Measurements from ENCODE around the gene C9orf85. TPM values are rescaled to one million over a fixed set of nuclear protein-coding genes. Genes with fewer than 3 reads are reported as not detected.

C9orf85 gene
- total and polyA plus RNA-seq, 9 donors, result 19.5 to 25.0 (median 20.9) TPM

DNA sequence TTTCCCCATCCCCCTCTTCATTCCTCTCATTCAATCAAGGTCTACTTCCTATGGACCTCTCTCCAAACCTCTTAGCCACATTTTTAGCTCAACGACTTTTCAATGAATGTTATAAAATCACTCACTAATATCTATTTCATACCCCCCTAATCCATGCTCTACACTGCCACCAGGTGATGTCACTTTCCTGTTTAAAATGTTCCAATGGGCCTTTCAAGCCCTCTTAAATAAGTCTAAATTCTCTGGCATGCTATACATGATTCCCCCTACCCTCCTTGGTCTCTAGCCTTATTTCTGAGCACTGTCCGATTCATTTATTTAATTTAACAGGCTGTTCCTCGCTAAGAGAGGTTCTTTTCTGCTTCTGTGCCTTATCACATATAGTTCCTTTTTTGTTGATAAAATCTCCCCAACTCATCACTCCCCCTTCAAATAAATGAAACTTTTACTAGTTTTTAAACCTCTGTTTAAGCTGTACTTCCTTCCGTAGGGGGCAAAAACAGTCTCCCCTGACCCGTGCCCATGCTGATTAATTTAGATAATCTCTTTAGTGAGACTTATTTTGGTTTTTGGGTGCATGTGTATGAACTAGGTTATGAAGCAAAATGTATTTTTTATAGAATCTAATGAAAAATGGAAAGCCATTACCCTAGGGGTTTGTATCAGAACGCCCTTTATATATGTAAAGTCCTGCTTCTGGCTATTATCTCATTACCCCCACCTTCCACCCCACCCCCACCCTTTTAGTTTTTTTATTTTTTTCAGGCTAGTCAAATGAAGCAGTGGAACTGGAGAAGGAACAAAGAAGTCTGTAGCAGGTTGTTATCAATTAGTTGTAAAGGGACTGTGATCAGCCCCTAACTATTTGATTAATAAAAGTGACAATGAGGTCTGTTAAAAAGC lies 9.5 kb upstream of the C9orf85 start:
- Histone ChIP-seq H3K9me3 (replicated peaks; ENCODE audit: control insufficient read depth, low read depth, low read length) (no peaks in the 10 kb centered on the region), H3K36me3 (ENCODE audit: control insufficient read depth, insufficient read depth, low read length) (no peaks in the 10 kb centered on the region), H3K4me3 (ENCODE audit: low read length) (no peak overlapping the region), H3K27me3 (ENCODE audit: control insufficient read depth, insufficient read depth, low read length) (no peaks in the 10 kb centered on the region), H3K27ac (ENCODE audit: low read length) (no peak overlapping the region), H3K4me1 (ENCODE audit: control insufficient read depth, insufficient read depth, low read length) (peaks cover 4% of the 10 kb centered on the region)
- no peak for DNase-seq
- 44% methylated on average over 1 of the region's 6 CpGs for WGBS (ENCODE audit: insufficient coverage)

DNA sequence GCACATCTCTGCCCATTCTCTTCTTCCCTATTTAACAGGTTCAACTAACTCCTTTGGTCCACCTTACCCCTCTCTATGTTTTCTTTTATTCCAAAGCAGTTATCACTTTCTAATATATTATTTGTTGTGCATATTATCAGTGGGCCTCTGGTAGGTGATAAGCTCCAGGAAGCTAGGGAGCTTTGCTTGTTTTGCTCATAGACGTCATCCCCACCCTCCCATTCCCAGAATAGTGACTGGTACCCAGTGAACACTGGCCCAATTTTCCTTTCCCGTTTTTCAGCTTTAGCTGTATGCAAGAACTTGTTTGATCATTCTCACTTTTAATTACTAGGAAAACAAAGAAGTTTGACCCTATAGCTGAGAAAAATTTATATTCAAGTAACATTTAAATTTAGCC lies 7.4 kb upstream of the C9orf85 start:
- no CpG with 5 or more reads among the region's 2 CpGs for WGBS (ENCODE audit: insufficient coverage)
- Histone ChIP-seq H3K27ac (ENCODE audit: low read length) (no peak overlapping the region), H3K27me3 (ENCODE audit: control insufficient read depth, insufficient read depth, low read length) (no peaks in the 10 kb centered on the region), H3K9me3 (replicated peaks; ENCODE audit: control insufficient read depth, low read depth, low read length) (no peaks in the 10 kb centered on the region), H3K4me1 (ENCODE audit: control insufficient read depth, insufficient read depth, low read length) (no peaks in the 10 kb centered on the region), H3K4me3 (ENCODE audit: low read length) (no peak overlapping the region), H3K36me3 (ENCODE audit: control insufficient read depth, insufficient read depth, low read length) (no peaks in the 10 kb centered on the region)
- DNase-seq, result no peak

DNA sequence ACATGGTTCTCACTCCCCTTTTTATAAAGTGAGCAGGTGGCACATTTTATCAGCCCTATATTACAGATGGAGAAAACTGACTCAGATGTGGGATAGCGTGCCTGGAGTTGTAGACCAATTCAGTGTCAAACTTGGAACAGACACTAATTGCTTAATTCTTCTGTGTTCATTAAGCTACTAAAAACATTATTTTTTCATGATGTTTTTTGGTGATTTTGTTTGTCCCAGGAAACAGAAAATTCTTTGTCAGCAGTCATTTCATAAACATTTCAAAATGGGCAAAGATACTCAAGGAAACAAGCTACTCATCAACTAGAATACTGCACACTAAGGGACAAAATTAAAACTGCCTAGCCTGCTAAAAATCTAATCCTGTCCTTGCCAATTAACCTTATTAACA lies 2.6 kb upstream of the C9orf85 start:
- no peaks in the 10 kb centered on the region for H3K36me3 ChIP-seq (ENCODE audit: control insufficient read depth, insufficient read depth, low read length)
- DNase-seq, result peak; percentile 6
- WGBS (ENCODE audit: insufficient coverage), result no CpG with 5 or more reads among the region's 1 CpG
- no peaks in the 10 kb centered on the region for H3K9me3 ChIP-seq (replicated peaks; ENCODE audit: control insufficient read depth, low read depth, low read length)
- H3K27me3 ChIP-seq (ENCODE audit: control insufficient read depth, insufficient read depth, low read length), result no peaks in the 10 kb centered on the region
- peak overlapping the region; percentile 85 for H3K4me3 ChIP-seq (ENCODE audit: low read length)
- H3K27ac ChIP-seq (ENCODE audit: low read length), result peak overlapping the region; percentile 43
- H3K4me1 ChIP-seq (ENCODE audit: control insufficient read depth, insufficient read depth, low read length), result peaks cover 6% of the 10 kb centered on the region

DNA sequence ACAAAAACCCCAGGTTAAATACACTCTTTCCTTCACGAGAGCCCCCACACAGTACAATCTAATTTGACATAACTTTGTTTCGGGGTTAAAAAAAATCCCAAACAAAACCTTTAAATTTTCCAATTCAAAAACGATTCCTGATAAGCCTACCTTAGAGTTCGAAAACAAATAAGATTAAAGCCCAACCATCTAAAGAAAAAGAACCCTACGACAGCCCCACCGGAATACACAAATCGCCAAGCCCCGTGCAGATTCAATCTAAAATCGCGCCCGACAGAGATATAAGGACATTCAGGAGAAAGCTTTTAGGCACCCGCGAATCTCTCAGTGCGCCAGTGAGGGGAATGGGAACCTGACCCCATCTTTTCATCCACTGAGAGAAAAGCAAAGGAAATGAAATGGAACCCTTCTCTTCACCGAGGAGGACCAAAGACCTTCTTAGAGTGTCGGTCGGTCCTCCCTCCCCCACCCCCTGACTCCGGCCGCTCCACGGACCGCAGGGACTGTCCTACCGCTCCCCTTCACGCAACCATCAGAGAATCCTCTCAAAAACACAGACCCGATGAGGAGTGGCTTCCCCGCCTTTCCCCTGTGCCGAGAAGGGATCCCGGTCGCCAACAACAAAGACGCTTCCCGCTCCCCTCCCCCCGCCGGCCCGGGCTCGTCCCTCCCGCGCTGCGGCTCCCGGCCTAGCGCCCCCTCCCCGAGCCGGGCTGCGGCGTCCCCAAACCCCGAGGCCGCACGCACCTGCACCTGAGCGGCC lies 1.4 kb upstream of the C9orf85 start:
- Histone ChIP-seq H3K27ac (ENCODE audit: low read length) (peak overlapping the region; percentile 98), H3K4me3 (ENCODE audit: low read length) (peak overlapping the region; percentile 85), H3K36me3 (ENCODE audit: control insufficient read depth, insufficient read depth, low read length) (no peaks in the 10 kb centered on the region), H3K9me3 (replicated peaks; ENCODE audit: control insufficient read depth, low read depth, low read length) (no peaks in the 10 kb centered on the region), H3K27me3 (ENCODE audit: control insufficient read depth, insufficient read depth, low read length) (no peaks in the 10 kb centered on the region), H3K4me1 (ENCODE audit: control insufficient read depth, insufficient read depth, low read length) (peaks cover 6% of the 10 kb centered on the region)
- peak; percentile 81 for DNase-seq
- WGBS (ENCODE audit: insufficient coverage), result 0% methylated on average over 31 of the region's 47 CpGs

DNA sequence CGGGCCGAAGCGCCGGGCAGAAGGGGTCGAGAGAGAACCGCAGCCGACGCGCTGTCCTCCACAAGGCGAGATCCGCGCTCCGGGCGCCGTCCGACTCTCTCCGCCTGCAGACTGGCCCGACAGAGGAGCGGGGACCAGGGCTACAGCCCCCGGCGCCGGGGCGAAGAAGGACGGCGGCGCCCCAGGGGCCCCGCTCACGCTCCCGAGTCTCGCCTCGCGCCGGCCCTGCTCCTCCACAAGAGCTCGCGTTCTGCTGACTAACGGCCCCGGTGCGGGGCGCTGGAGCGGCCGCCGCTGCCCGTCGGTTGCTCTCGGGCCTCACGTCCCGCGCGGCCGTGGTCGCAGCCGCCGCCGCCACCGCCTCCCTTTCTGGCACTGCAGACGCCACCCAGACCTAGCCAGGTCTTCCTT lies 784 bp upstream of the C9orf85 start:
- H3K9me3 ChIP-seq (replicated peaks; ENCODE audit: control insufficient read depth, low read depth, low read length), result no peaks in the 10 kb centered on the region
- H3K36me3 ChIP-seq (ENCODE audit: control insufficient read depth, insufficient read depth, low read length), result no peaks in the 10 kb centered on the region
- peak overlapping the region; percentile 98 for H3K27ac ChIP-seq (ENCODE audit: low read length)
- no peak for DNase-seq
- H3K4me1 ChIP-seq (ENCODE audit: control insufficient read depth, insufficient read depth, low read length), result peaks cover 6% of the 10 kb centered on the region
- WGBS (ENCODE audit: insufficient coverage), result under 1% methylated on average over 51 of the region's 56 CpGs
- H3K27me3 ChIP-seq (ENCODE audit: control insufficient read depth, insufficient read depth, low read length), result no peaks in the 10 kb centered on the region
- peak overlapping the region; percentile 85 for H3K4me3 ChIP-seq (ENCODE audit: low read length)

DNA sequence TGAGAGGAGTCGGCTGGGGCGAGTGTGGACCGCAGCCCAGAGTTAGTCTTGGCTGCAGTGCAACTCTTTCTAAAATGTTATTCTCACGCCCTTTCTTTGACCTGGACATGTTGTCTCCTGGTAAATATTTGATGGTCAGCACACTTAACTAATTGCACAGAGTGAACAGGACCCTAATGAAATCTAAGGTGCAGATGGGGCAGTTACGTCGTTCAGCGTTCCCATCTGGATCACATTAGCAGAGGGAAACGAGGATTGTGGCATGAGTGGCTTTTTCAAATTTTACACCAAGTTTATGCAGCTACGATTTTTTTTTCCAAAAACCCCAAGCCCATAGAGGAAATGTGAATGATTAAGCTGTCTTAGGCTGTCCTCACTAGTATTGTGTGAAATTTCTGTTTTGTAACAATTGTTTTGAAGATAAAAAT lies 483 bp downstream of the C9orf85 start:
- H3K4me1 ChIP-seq (ENCODE audit: control insufficient read depth, insufficient read depth, low read length), result peaks cover 6% of the 10 kb centered on the region
- peak; percentile 84 for DNase-seq
- peak overlapping the region; percentile 80 for H3K4me3 ChIP-seq (ENCODE audit: low read length)
- H3K27ac ChIP-seq (ENCODE audit: low read length), result peak overlapping the region; percentile 96
- no peaks in the 10 kb centered on the region for H3K27me3 ChIP-seq (ENCODE audit: control insufficient read depth, insufficient read depth, low read length)
- H3K36me3 ChIP-seq (ENCODE audit: control insufficient read depth, insufficient read depth, low read length), result no peaks in the 10 kb centered on the region
- no peaks in the 10 kb centered on the region for H3K9me3 ChIP-seq (replicated peaks; ENCODE audit: control insufficient read depth, low read depth, low read length)
- WGBS (ENCODE audit: insufficient coverage), result 10% methylated on average over 2 of the region's 9 CpGs

DNA sequence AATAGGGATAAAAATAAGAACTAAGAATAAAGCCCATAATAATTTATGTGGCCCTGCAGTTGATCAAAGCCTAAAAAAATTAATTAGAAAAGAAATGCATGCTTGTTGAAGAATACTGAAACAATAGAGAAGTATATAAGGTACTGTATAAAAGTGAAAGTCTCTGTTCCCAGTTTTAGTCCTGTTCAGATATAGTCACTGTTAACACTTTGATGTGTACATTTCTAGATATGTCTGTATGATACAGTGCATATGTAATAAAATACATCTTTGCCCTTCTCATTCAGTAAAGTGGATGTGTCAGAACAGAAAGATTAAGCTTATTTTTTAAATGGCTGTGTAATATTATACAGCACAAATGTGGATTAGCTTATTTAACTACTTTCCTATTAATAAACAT lies 4.1 kb downstream of the C9orf85 start:
- no peak overlapping the region for H3K27ac ChIP-seq (ENCODE audit: low read length)
- no peaks in the 10 kb centered on the region for H3K36me3 ChIP-seq (ENCODE audit: control insufficient read depth, insufficient read depth, low read length)
- no peak for DNase-seq
- H3K9me3 ChIP-seq (replicated peaks; ENCODE audit: control insufficient read depth, low read depth, low read length), result no peaks in the 10 kb centered on the region
- peaks cover 6% of the 10 kb centered on the region for H3K4me1 ChIP-seq (ENCODE audit: control insufficient read depth, insufficient read depth, low read length)
- no peaks in the 10 kb centered on the region for H3K27me3 ChIP-seq (ENCODE audit: control insufficient read depth, insufficient read depth, low read length)
- H3K4me3 ChIP-seq (ENCODE audit: low read length), result no peak overlapping the region

DNA sequence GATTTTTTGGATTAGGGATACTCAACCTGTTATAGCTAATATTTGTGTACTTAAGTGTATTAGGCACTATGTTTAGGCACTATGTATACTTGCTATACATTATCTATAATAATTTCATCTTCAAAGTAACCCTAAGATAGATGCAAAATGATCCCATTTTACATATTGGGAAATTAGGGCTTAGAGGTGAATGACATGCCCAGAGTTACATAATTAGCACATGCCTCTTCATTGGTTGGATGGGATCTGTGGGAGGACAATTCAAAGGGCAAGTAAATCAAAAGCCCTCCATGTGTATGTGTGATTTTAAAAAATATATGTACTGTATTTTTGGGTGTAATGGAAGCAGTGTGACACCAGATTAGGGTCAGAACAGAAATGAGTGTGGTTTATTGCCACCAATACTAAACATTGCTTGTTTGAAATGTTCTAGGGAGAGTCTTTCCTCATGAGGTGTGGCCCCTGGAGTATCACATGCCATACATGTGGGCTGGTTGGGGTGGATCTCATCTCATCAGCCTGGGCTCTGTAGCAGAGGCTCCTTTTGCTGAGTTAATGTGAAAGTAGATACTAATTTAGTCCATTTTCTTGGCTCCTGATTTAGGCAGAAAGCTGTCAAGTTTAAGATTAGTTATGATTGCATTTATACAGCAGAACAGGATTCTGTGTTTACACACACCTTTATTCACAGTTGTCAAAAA lies 5.5 kb downstream of the C9orf85 start:
- H3K4me3 ChIP-seq (ENCODE audit: low read length), result no peak overlapping the region
- no peak for DNase-seq
- H3K27me3 ChIP-seq (ENCODE audit: control insufficient read depth, insufficient read depth, low read length), result no peaks in the 10 kb centered on the region
- no peak overlapping the region for H3K27ac ChIP-seq (ENCODE audit: low read length)
- no peaks in the 10 kb centered on the region for H3K9me3 ChIP-seq (replicated peaks; ENCODE audit: control insufficient read depth, low read depth, low read length)
- H3K36me3 ChIP-seq (ENCODE audit: control insufficient read depth, insufficient read depth, low read length), result no peaks in the 10 kb centered on the region
- H3K4me1 ChIP-seq (ENCODE audit: control insufficient read depth, insufficient read depth, low read length), result peaks cover 6% of the 10 kb centered on the region

DNA sequence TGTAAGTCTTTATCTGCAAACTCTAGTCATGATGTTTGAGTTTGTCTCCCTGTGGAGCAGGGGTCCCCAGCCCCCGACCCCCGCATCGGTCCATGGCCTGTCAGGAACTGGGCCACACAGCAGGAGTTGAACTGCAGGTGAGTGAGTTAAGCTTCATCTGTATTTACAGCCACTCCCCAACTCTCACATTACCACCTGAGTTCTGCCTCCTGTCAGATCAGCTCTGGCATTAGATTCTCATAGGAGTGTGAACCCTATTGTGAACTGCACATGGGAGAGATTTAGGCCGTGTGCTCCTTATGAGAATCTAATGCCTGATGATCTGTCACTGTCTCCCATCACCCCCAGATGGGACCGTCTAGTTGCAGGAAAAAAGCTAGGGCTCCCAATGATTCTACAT lies 7.0 kb downstream of the C9orf85 start:
- no peak for DNase-seq
- Histone ChIP-seq H3K4me3 (ENCODE audit: low read length) (no peak overlapping the region), H3K27me3 (ENCODE audit: control insufficient read depth, insufficient read depth, low read length) (no peaks in the 10 kb centered on the region), H3K27ac (ENCODE audit: low read length) (no peak overlapping the region), H3K4me1 (ENCODE audit: control insufficient read depth, insufficient read depth, low read length) (no peaks in the 10 kb centered on the region), H3K36me3 (ENCODE audit: control insufficient read depth, insufficient read depth, low read length) (peaks cover 3% of the 10 kb centered on the region), H3K9me3 (replicated peaks; ENCODE audit: control insufficient read depth, low read depth, low read length) (no peaks in the 10 kb centered on the region)
- WGBS (ENCODE audit: insufficient coverage), result no CpG with 5 or more reads among the region's 5 CpGs

All from muscle of leg (tissue), 11 donors.